ENCODE results near the gene TFPI.

- TF ChIP-seq POLR2A (IDR thresholded peaks at IDR 0.05) (no peak), CTCF (IDR thresholded peaks at IDR 0.05) (peak in 5 of 6 experiments; percentile 52 to 75 (median 66))
Measured at GRCh38 chr2:187581125-187581896, 27.1 kb upstream of the TFPI start.
